Coronary artery (tissue), 2 donors: ENCODE measurements around the gene GTPBP6.
"Not testable (repeated sequence)": the region's sequence is repeated elsewhere in the genome, so short reads cannot be mapped to it uniquely, and the experiment has no call there.

Experiments used
- DNase-seq: peaks from one replicate; pipeline ENCODE4 v3.0.0-alpha.2; 2017; ENCODE audit warnings: low spot score
- H3K27ac ChIP-seq, 2 donors: fragments of 200-600 bp; sonication (generic); one replicate each; pipeline ENCODE4 v1.5.1; 2016 to 2019
- H3K4me3 ChIP-seq: fragments of 200-600 bp; sonication (generic); 2 replicates; pipeline ENCODE4 v1.5.1; 2016; ENCODE audit warnings: mild to moderate bottlenecking, moderate library complexity
- TF ChIP-seq, protein P1 (sequence below): fragments of 200-600 bp; sonication (generic); IDR thresholded peaks from one replicate; pipeline ENCODE4 v1.5.1; 2019; ENCODE audit warnings: antibody characterized with exemption

GTPBP6 gene

DNA sequence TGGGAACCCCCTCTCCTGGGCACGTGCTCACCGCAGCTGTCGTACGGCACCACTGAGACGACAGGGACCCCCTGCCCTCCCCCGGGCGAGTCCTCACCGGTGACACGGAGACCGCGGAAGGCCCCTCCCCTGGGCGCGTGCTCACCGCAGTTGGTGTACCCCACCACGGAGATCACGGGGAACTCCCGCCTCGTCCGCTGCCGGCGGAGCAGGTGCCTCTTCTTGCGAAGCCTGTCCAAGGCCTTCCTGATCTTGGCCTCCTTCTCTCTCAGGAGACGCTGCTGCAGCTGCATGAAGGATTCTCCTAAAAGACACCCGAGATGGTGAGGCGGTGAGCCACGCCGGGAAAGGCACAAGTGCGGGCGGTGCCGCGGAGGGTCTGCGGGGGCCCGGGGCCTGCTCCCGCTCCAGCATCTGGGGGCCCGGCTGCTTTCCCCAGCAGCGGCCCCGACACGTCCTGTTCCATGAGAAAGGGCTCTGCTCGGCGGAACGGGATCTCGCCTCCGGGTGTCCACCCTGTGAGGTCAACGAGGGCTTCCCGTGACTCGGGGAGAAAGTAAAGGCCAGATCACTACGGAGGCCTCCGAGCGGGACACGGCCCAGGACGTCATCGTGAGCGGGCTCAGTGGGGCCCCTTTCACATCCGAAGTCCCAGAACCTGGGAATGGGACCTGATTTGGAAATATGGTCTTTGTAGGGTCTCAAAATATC, 5.8 kb downstream of the GTPBP6 start:
- TF ChIP-seq, protein P1, sequence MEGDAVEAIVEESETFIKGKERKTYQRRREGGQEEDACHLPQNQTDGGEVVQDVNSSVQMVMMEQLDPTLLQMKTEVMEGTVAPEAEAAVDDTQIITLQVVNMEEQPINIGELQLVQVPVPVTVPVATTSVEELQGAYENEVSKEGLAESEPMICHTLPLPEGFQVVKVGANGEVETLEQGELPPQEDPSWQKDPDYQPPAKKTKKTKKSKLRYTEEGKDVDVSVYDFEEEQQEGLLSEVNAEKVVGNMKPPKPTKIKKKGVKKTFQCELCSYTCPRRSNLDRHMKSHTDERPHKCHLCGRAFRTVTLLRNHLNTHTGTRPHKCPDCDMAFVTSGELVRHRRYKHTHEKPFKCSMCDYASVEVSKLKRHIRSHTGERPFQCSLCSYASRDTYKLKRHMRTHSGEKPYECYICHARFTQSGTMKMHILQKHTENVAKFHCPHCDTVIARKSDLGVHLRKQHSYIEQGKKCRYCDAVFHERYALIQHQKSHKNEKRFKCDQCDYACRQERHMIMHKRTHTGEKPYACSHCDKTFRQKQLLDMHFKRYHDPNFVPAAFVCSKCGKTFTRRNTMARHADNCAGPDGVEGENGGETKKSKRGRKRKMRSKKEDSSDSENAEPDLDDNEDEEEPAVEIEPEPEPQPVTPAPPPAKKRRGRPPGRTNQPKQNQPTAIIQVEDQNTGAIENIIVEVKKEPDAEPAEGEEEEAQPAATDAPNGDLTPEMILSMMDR, result no peak
- H3K4me3 ChIP-seq, result no peak overlapping the region
- H3K27ac ChIP-seq, result no peak overlapping the region
- no peak for DNase-seq

DNA sequence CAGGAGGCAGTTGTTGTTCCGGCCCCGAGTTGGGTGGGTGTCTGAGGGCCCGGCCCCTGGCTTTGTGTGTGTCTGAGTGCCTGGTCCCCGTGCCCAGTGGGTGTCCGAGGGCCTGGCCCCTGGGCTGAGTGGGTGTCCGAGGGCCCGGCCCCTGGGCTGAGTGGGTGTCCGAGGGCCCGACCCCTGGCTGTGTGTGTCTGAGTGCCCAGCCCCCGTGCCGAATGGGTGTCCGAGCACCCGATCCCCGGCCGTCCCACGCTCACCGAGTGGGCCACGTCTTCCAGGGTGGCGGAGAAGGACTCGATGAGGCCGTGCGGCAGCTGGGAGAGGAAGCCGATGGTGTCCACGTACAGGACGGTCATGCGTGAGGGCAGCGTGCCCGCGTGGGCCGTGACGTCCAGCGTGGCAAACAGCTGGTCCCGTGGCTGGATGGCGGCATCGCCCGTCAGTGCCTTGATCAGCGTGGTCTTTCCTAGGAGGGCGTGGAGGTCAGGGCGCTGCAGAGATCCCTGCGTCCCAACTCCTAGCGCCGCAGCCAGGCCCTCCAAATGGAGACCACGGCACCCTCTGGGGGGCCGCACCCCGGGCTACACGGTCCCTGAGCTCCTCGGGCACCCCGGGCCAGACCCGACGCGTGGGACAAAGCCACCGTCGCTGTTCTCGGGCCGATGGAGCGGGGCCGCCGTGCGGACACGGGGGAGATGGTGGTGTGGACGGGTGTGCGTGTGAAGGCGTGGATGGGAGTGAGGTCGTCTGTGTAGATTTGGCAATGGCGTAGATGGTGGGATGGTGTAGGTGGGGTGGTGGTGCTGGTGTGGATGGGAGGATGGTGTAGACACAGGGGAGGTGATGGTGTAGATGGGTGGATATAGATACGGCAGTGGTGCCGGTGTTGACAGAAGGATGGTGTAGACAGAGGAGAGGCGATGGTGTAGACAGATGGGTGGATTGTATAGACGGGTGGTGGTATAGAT, 7.2 kb downstream of the GTPBP6 start:
- DNase-seq, result no peak
- Histone ChIP-seq H3K4me3 (no peak overlapping the region), H3K27ac (no peak overlapping the region)
- TF ChIP-seq, protein P1, result no peak

DNA sequence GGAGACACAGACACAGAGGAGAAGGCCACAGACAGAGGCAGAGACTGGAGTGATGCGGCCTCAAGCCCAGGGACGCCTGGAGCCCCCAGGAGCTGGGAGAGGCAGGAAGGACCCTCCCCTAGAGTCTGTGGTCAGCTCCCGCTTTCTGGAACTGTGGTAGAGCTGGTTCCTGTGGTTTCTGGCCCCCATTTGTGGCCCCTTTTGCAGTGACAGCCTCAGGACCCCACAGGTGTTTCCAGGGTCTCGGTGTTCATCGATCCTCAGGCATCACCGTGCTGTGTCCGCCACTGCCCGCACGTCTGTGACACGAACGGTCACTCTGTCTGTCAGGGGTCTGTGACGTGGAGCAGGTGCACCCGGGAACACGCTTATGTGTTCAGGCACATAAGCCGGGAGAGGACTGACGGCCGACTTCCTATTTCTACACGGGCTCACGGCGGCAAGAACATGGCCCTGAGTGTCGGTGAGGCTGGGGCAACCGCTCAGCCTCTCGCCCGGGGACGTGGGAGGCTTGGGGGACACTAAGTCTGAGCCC, 7.9 kb downstream of the GTPBP6 start:
- TF ChIP-seq, protein P1, result no peak
- no peak overlapping the region for H3K4me3 ChIP-seq
- no peak for DNase-seq
- H3K27ac ChIP-seq, result no peak overlapping the region

DNA sequence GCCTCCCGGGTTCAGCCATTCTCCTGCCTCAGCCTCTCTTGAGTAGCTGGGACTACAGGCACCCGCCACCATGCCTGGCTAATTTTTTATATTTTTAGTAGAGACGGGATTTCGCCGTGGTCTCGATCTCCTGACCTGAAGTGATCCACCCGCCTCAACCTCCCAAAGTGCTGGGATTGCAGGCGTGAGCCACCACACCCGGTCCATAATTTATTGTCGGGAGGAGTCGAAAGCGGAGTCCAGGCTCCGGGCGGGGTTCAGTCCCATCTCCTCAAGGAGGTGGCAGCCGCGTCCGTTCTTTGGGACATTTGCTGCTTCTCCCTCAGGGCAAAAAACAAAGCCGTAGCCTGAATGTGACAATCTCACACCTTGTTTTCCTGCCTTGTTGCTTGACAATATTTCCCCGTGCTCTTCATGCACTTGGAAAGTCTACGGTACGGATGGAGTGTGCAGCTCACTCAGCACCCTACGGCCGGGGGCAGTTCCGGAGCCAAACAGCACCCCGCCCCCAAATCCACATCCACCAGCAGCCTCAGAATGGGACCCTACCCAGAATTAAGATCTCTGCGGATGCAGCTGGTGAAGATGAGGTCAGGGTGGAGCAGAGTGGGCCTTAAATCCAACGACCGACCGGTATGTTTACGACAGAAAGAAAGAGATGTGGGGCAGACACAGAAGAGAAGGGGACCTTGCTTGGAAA, 9.6 kb downstream of the GTPBP6 start:
- H3K4me3 ChIP-seq, result no peak overlapping the region
- TF ChIP-seq, protein P1, result no peak
- no peak overlapping the region for H3K27ac ChIP-seq
- no peak for DNase-seq

DNA sequence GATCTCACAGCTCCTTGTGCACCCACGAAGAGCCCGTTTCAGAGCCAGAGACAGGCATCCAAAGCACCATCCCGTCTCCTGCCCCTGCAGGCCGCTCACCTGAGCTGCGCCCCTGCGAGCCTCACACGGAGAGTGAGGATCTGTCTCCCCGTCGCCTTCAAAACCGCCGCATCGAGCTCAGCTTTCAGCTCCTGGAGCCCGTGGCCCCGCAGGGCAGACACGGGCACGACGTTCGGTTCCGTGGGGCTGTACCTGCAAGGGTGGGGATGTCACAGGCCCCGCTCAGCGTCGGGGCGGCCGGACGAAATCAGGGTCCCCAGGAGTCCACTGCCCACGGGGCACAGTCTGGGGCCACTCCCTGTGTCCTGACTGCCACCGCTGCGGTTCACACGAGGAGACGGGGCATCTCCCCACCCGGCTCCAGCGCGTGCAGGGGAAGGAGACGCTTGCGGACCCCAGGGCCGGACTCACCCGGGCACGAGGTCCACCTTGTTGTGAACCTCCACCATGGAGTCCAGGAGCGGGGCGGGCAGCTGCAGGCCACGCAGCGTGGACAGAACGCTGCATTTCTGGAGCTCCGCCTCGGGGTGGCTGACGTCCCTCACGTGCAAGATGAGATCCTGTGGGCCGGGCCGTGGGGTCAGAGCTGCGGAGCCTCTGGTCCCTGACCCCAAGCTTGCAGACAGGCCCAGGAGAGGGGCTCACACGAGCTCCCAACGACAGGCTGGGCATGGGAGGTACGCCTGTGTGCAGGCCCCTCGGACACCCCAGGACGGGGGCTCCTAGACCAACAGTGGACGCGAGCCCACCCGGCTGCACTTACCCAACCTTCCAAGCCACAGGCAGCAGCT, 11.1 kb downstream of the GTPBP6 start:
- no peak for DNase-seq
- TF ChIP-seq, protein P1, result no peak
- Histone ChIP-seq H3K27ac (no peak overlapping the region), H3K4me3 (no peak overlapping the region)

DNA sequence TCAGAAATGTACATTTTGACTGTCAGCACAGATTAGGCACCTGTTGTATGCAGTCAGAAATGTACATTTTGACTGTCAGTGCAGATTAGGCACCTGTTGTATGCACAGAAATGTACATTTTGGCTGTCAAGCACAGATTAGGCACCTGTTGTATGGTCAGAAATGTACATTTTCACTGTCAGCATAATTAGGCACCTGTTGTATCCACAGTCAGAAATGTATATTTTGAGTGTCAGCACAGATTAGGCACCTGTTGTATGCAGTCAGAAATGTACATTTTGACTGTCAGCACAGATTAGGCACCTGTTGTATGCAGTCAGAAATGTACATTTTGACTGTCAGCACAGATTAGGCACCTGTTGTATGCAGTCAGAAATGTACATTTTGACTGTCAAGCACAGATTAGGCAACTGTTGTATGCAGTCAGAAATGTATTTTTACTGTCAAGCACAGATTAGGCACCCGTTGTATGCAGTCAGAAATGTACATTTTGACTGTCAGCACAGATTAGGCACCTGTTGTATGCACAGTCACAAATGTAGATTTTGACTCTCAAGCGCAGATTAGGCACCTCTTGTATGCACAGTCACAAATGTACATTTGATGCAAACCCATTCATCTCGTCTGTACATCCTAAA, 11.9 kb downstream of the GTPBP6 start:
- H3K4me3 ChIP-seq, H3K27ac ChIP-seq, DNase-seq: not testable (repeated sequence)

DNA sequence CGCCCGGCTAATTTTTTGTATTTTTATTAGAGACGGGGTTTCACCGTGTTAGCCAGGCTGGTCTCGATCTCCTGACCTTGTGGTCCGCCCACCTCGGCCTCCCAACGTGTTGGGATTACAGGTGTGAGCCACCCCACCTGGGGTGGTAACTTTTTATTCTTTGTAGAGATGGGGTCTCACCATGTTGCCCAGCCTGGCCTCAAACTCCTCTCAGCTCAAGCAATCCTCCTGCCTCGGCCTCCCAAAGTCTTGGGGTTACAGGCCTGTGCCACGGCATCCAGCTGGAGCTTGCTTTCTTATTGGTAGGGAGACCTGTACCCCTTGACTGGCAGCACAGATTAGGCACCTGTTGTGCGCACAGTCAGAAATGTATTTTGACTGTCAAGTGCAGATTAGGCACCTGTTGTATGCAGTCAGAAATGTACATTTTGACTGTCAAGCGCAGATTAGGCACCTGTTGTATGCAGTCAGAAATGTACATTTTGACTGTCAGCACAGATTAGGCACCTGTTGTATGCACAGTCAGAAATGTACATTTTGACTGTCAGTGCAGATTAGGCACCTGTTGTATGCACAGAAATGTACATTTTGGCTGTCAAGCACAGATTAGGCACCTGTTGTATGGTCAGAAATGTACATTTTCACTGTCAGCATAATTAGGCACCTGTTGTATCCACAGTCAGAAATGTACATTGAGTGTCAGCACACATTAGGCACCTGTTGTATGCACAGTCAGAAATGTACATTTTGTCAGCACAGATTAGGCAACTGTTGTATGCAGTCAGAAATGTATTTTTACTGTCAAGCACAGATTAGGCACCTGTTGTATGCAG, 12.6 kb downstream of the GTPBP6 start:
- H3K4me3 ChIP-seq, DNase-seq, H3K27ac ChIP-seq: not testable (repeated sequence)
